BJ (cell line): ENCODE data around the gene KIAA0232. TPM values are rescaled to one million over a fixed set of nuclear protein-coding genes. Genes with fewer than 3 reads are reported as not detected.
A peak's percentile ranks its signal among the peaks of the same experiment; 100 is the strongest.

Source experiments
- CTCF ChIA-PET: fragments of 350-600 bp; formaldehyde crosslinking; extraction: SDS; loops from one replicate; lab custom pipeline; 2021; ENCODE audit warnings: antibody characterized with exemption, inconsistent platforms; lab: Yijun Ruan, JAX
- POLR2A ChIA-PET: fragments of 300-600 bp; sonication (Branson Sonifier 250); formaldehyde crosslinking; extraction: SDS; loops from one replicate; lab custom pipeline; 2021; ENCODE audit warnings: antibody characterized with exemption; lab: Charles Lee
- DNase-seq: peaks from one replicate; pipeline ENCODE4 v3.0.0-alpha.2; 2011; ENCODE audit warnings: low read depth
- H3K27me3 ChIP-seq: 2 replicates; pipeline ENCODE4 v1.6.0; 2011; ENCODE audit warnings: low read length; ENCODE audit not compliant: control insufficient read depth, insufficient read depth
- H3K36me3 ChIP-seq: 2 replicates; pipeline ENCODE4 v1.5.1; 2011; ENCODE audit warnings: low read length; ENCODE audit not compliant: control insufficient read depth, insufficient read depth
- H3K4me3 ChIP-seq: 2 replicates; pipeline ENCODE4 v1.5.1; 2011; ENCODE audit warnings: low read depth, mild to moderate bottlenecking, control low read depth, low read length
- CTCF ChIP-seq: IDR thresholded peaks from 2 replicates; pipeline ENCODE4 v1.5.1; 2011; ENCODE audit warnings: low read depth, mild to moderate bottlenecking, control low read depth, inconsistent platforms, low read length, moderate library complexity; ENCODE audit not compliant: insufficient read depth
- polyA plus RNA-seq: library from polyadenylated mRNA; depleted of rRNA; stranded (reverse); fragments of >200 nt; gene quantifications from 2 replicates; pipeline ENCODE4 v1.2.3, GENCODE V29; 2011

Gene KIAA0232
- polyA plus RNA-seq, 1 experiment: 11.0 TPM

DNA sequence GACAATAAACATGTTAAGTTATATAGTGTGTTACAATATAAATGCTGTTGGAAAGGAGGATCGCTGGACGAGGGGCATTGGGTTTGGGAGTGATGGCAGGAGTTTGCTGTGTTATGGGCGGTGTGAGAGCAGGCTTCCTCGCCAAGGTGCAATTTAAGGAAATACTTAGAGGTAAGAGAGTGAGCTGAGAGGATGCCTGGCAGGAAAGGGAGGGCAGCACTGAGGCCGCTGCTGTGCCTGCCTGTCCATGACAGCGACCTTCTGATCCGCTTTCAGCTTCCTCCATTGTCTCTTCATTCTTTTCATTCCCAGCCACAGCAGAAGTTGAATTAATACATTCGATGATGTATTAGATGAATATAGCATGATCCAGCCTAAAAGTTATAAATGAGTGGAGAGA, 85.9 kb downstream of the KIAA0232 start:
- peaks cover 15% of the 10 kb centered on the region for H3K36me3 ChIP-seq
- CTCF ChIA-PET: interaction anchor here (1.9 kb wide), 1 partner anchor 148 kb away, joined by 6 read pairs; no protein-coding TSS in a partner anchor

GRCh38 chr4:6869944-6870343, 87.4 kb downstream of the KIAA0232 start:
- POLR2A ChIA-PET: no interaction called here
- no peak for DNase-seq
- H3K27me3 ChIP-seq: no peaks in the 10 kb centered on the region
- CTCF ChIA-PET: no interaction called here
- no peak overlapping the region for H3K4me3 ChIP-seq
- TF ChIP-seq CTCF: no peak
- peaks cover 18% of the 10 kb centered on the region for H3K36me3 ChIP-seq

More for the DNA sequence above, 85.9 kb downstream of the KIAA0232 start:
- TF ChIP-seq CTCF: no peak
- Histone ChIP-seq H3K27me3 (no peaks in the 10 kb centered on the region), H3K4me3 (no peak overlapping the region)
- POLR2A ChIA-PET: no interaction called here
- DNase-seq: no peak

DNA sequence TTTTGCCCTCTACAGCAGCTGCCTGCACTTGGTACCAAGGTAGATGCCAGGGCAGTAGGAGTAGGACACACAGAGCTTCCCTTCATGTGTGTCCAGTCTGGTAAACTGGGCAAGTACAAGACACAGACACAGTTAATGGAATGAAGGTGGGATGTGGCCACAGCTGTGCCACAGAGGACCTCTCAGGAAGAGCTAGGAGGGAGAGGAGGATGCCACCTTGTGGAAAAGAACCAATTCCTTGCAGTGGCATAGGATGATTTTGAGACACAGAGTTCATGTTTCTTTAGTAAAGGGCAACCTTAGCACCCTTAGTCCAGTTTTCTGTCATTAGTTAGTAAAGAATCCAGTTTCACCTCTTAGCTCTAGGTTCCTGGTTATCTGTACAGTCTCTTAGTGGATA, 90.8 kb downstream of the KIAA0232 start:
- 0 out of 2 replicates have a peak, but pooled peaks have one; percentile 12 for TF ChIP-seq CTCF
- Histone ChIP-seq H3K4me3 (no peak overlapping the region), H3K27me3 (no peaks in the 10 kb centered on the region), H3K36me3 (peaks cover 13% of the 10 kb centered on the region)
- no peak for DNase-seq
- ChIA-PET CTCF (interaction anchor here (0.6 to 6.0 kb wide), 43 partner anchors 8 to 326 kb away, joined by 3 to 110 read pairs (median 5); partner anchors contain the start of gene MRFAP1L1), POLR2A (no interaction called here)

DNA sequence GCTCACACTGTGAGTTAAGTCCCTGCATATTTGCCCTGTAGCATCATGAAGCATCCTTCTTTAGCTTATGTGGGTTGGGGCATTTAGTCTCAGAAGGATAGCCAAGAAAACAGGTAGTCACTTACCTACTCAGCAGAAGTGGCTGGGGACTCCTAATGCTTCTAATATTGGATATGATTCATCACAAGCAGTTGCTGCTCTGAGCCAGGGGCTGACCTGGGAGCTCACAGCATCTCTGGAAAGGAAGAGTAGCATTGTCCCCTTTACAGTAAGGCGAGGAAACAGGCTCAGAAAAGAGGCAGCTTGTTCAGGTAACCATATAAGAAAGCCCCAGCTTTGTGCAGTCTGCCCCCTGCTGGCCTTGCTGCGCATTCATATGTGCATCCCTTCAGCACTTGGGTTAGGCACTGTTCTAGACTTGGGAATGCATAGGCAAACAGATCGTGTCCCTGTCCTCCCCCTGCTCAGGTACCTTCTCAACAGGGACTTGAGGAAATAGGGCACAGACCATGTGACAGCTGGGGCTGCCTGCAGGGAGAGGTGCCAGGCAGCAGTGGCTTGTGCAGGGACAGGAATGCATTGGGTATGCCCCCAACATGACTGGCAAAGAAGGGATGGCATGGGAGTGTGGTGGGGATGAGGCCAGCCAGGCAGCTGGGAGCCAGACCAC, 91.4 kb downstream of the KIAA0232 start:
- no peak for DNase-seq
- peak; percentile 84 for TF ChIP-seq CTCF
- Histone ChIP-seq H3K36me3 (peaks cover 18% of the 10 kb centered on the region), H3K27me3 (no peaks in the 10 kb centered on the region), H3K4me3 (no peak overlapping the region)
- ChIA-PET POLR2A (no interaction called here), CTCF (interaction anchor here (0.6 to 6.0 kb wide), 45 partner anchors 9 to 327 kb away, joined by 3 to 110 read pairs (median 4); partner anchors contain the start of gene MRFAP1L1)

GRCh38 chr4:6874981-6875380, 92.5 kb downstream of the KIAA0232 start:
- no peaks in the 10 kb centered on the region for H3K27me3 ChIP-seq
- POLR2A ChIA-PET: no interaction called here

More at GRCh38 chr4:6874981-6875380, 92.5 kb downstream of the KIAA0232 start:
- Histone ChIP-seq H3K36me3 (peaks cover 24% of the 10 kb centered on the region), H3K4me3 (no peak overlapping the region)
- no peak for TF ChIP-seq CTCF
- CTCF ChIA-PET: interaction anchor here (0.7 to 6.0 kb wide), 16 partner anchors 9 to 165 kb away, joined by 3 to 110 read pairs (median 9); partner anchors contain the start of gene MRFAP1L1
- no peak for DNase-seq
